AG04449 (cell line): Measurements from ENCODE around the gene CD48.

Source experiments
- CTCF ChIA-PET: fragments of 350-600 bp; formaldehyde crosslinking; extraction: SDS; loops from one replicate; lab custom pipeline; 2021; ENCODE audit warnings: antibody characterized with exemption; lab: Yijun Ruan, JAX
- POLR2A ChIA-PET: fragments of 400-600, 350-600 bp; formaldehyde crosslinking; extraction: SDS; loops from one replicate; lab custom pipeline; 2020; ENCODE audit warnings: antibody characterized with exemption, inconsistent platforms; lab: Yijun Ruan, JAX
- DNase-seq: peaks from one replicate; pipeline ENCODE4 v3.0.0-alpha.2; 2010; ENCODE audit warnings: low read depth, low spot score
- H3K4me3 ChIP-seq: 2 replicates; pipeline ENCODE4 v1.5.1; 2011; ENCODE audit warnings: low read depth, mild to moderate bottlenecking, control low read depth, low read length
- TF ChIP-seq, protein P1 (sequence below): IDR thresholded peaks from one replicate; pipeline ENCODE4 v1.5.1; 2011; ENCODE audit warnings: mild to moderate bottlenecking, moderate library complexity, low read length, control low read depth, inconsistent platforms; ENCODE audit not compliant: insufficient read depth; ENCODE audit errors: missing control alignments

CD48 gene

DNA sequence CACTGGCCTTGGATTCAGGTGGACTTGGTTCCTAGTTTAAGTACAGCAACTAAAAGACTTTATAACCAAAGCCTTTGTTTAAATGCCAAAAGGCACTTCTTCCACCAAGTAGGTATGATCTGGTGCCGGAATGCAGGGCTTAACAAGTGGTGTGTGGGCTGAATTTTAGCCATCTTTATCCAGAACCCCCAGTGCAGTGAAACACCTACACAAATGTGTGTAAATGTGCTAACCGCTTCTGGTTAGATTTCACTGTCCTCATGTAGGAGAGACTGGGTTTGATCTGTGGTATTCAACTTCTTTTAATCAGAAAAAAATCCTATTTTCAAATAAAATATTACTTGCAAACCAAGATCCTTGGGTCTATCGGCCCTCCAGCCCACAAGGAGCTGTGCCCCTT lies 75.1 kb downstream of the CD48 start:
- DNase-seq, result no peak
- ChIA-PET POLR2A (no interaction called here), CTCF (no interaction called here)
- TF ChIP-seq, protein P1, sequence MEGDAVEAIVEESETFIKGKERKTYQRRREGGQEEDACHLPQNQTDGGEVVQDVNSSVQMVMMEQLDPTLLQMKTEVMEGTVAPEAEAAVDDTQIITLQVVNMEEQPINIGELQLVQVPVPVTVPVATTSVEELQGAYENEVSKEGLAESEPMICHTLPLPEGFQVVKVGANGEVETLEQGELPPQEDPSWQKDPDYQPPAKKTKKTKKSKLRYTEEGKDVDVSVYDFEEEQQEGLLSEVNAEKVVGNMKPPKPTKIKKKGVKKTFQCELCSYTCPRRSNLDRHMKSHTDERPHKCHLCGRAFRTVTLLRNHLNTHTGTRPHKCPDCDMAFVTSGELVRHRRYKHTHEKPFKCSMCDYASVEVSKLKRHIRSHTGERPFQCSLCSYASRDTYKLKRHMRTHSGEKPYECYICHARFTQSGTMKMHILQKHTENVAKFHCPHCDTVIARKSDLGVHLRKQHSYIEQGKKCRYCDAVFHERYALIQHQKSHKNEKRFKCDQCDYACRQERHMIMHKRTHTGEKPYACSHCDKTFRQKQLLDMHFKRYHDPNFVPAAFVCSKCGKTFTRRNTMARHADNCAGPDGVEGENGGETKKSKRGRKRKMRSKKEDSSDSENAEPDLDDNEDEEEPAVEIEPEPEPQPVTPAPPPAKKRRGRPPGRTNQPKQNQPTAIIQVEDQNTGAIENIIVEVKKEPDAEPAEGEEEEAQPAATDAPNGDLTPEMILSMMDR, result no peak
- no peak overlapping the region for H3K4me3 ChIP-seq

DNA sequence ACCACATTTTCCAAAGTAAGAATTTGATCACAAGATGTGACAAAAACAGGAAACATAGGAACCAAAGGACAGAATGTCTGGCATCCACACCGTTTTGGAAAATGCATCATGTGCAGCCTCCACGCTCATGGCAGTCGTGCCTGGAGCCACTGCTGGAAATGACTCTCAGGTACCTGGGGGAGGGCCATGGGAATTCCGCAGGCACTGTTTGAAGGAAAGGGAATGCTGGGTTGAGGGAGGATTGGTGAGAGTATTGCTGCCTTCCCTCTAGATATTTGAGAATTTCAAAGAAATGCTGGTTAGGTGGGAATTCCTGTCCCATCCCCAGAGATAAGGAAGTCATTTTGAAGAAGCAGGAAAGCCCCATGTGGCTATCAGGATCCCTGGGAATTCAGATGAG lies 75.5 kb downstream of the CD48 start:
- ChIA-PET CTCF (no interaction called here), POLR2A (no interaction called here)
- H3K4me3 ChIP-seq, result no peak overlapping the region
- no peak for DNase-seq
- TF ChIP-seq, protein P1, result no peak

DNA sequence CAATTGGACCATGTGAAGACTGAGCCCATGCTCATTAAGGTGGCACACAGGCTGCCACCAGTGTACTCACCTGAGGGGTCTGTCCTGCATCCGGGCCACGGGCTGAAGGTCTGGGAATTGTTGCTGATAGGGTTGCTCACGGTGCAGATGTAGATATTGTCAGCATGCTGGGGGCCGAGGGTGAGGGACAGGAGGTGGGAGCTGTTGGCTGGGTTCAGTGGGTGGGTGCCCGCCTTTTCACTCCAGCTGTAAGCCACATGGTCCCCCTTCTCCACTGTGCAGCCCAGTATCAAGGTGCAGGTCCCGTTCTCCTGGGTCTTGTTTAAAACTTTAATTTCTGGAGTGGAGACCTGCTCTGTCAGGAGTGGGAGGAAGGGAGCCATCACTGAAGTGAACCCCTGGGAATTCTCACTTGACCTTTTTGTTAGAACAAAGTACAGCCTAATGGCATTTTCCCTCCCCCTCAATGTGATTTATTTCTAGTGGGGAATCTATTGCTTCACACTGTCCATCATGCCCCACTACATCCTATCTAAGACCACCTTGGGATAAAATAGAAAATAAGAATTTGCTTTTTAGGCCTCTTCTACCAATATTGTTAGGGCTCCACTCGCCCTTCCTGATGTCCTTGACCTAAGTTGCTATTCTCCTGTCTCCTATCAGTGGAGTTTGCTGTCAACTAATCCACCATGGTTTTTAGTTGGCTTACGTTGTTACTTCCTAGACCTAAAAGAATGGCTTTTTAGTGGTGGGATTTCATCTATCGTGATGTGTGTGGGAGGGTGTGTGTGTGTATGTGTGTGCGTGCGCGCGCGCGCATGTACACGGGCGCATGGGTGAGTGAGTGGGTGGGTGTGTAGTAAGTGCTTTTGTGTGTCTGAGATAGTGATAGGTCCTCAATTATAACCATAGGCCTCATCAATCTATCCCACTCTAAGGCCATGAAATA lies 76.8 kb downstream of the CD48 start:
- no peak for DNase-seq
- H3K4me3 ChIP-seq, result no peak overlapping the region
- CTCF ChIA-PET, result no interaction called here
- TF ChIP-seq, protein P1, result no peak
- POLR2A ChIA-PET, result no interaction called here

DNA sequence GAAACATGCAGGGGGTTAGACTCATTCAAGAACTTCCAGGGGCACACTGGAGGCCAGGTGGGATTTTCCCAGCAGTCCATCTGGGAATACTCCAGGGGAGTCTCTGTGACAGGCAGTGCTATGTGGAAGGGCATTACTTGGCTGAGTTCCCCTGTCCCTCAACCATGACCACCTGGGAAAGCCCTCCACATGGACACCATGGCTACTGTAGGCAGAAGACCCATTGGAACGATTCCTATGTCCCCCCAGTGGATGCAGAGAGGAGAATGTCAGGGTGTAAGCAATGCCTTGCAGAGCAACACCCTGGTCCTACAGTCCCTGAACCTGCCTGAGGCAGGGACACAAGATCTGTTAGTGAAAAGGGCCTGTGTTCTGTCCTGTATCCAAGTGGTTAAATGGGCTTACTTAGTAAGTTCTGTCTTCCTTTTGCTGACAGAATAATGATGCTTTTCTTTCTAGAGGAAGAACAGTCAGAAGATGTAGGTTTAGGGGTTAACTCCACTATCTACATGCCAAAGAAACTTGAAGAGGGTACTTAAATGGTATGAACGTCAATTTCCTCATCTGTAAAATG lies 78.2 kb downstream of the CD48 start:
- CTCF ChIA-PET, result no interaction called here
- DNase-seq, result no peak
- no peak overlapping the region for H3K4me3 ChIP-seq
- TF ChIP-seq, protein P1, result no peak
- POLR2A ChIA-PET, result no interaction called here

DNA sequence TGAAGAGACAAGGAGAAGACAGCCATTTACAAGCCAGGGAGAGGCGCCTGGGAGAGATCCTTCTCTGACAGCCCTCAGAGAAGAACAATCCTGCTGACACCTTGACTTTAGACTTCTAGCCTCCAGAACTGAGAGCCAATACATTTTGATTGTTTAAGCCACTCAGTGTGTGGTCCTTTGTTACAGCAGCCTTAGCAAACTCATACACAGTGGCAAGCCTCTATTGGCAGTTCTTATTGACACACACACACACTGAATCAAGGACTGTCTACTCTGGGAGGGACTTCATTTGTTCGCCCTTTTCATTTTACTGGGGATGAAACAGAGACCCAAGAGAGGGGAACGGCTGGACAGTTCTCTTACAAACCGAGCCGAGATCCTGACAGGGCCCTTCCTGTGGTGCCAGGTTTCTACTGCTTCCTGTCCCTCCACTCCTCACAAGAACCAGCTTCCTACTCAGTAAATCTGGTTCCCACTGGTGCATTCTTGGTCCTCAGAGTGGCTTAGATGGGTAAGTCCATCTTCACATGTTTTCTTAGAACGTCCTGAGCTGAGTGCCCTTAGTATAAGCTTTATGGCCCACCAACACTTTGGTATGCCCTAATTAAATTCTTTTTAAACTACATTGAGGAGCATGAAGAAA lies 79.5 kb downstream of the CD48 start:
- no peak overlapping the region for H3K4me3 ChIP-seq
- CTCF ChIA-PET, result no interaction called here
- TF ChIP-seq, protein P1, result no peak
- no peak for DNase-seq
- POLR2A ChIA-PET, result no interaction called here
